H9 (cell line): ENCODE measurements around the gene FARP2. TPM values are rescaled to one million over a fixed set of nuclear protein-coding genes. Genes with fewer than 3 reads are reported as not detected.

Source experiments
- DNase-seq: peaks from one replicate; pipeline ENCODE4 v3.0.0-alpha.2; 2017
- H2AFZ ChIP-seq: one replicate; pipeline ENCODE4 v1.6.1; 2013; ENCODE audit warnings: mild to moderate bottlenecking, low read length, control low read depth, moderate library complexity
- H2AK5ac ChIP-seq: 2 replicates; pipeline ENCODE4 v1.6.1; 2013; ENCODE audit warnings: low read length, control low read depth, mixed read lengths; ENCODE audit not compliant: insufficient read length
- H2BK120ac ChIP-seq: one replicate; pipeline ENCODE4 v1.6.1; 2013; ENCODE audit warnings: low read depth, mild to moderate bottlenecking, low read length, control low read depth, inconsistent platforms; ENCODE audit not compliant: poor library complexity, severe bottlenecking
- H2BK12ac ChIP-seq: 2 replicates; pipeline ENCODE4 v1.6.1; 2013; ENCODE audit warnings: low read length, control low read depth, mixed read lengths, low read depth; ENCODE audit not compliant: insufficient read length
- H2BK15ac ChIP-seq: 2 replicates; pipeline ENCODE4 v1.6.1; 2013; ENCODE audit warnings: low read depth, low read length, control low read depth
- H2BK20ac ChIP-seq: one replicate; pipeline ENCODE4 v1.6.1; 2013; ENCODE audit warnings: low read depth, mild to moderate bottlenecking, low read length, control low read depth, inconsistent platforms; ENCODE audit not compliant: poor library complexity, severe bottlenecking
- H2BK5ac ChIP-seq: 2 replicates; pipeline ENCODE4 v1.6.1; 2013; ENCODE audit warnings: low read length, control low read depth, mixed read lengths; ENCODE audit not compliant: insufficient read length
- H3K14ac ChIP-seq: 2 replicates; pipeline ENCODE4 v1.6.1; 2013; ENCODE audit warnings: low read length, control low read depth; ENCODE audit not compliant: insufficient read depth
- H3K18ac ChIP-seq: 2 replicates; pipeline ENCODE4 v1.6.1; 2013; ENCODE audit warnings: low read depth, mild to moderate bottlenecking, mixed read lengths, low read length, control low read depth; ENCODE audit not compliant: insufficient read length
- H3K23ac ChIP-seq: 2 replicates; pipeline ENCODE4 v1.6.1; 2013; ENCODE audit warnings: low read length, control low read depth, mixed read lengths, low read depth; ENCODE audit not compliant: insufficient read length
- H3K23me2 ChIP-seq: 2 replicates; pipeline ENCODE4 v1.6.1; 2013; ENCODE audit warnings: low read depth, mild to moderate bottlenecking, mixed read lengths, low read length, control low read depth; ENCODE audit not compliant: insufficient read length, poor library complexity, severe bottlenecking
- H3K27ac ChIP-seq: 2 replicates; pipeline ENCODE4 v1.5.1; 2013; ENCODE audit warnings: low read length, control low read depth, mixed read lengths, low read depth; ENCODE audit not compliant: insufficient read length
- H3K27me3 ChIP-seq: 2 replicates; pipeline ENCODE4 v1.6.1; 2013; ENCODE audit warnings: low read length, control low read depth, inconsistent platforms; ENCODE audit not compliant: insufficient read depth
- H3K4ac ChIP-seq: 2 replicates; pipeline ENCODE4 v1.6.1; 2013; ENCODE audit warnings: low read depth, mild to moderate bottlenecking, control low read depth, inconsistent platforms, low read length, moderate library complexity
- H3K4me1 ChIP-seq: 2 replicates; pipeline ENCODE4 v1.6.1; 2013; ENCODE audit warnings: low read length, control low read depth, inconsistent platforms; ENCODE audit not compliant: insufficient read depth
- H3K4me2 ChIP-seq: 2 replicates; pipeline ENCODE4 v1.6.1; 2013; ENCODE audit warnings: low read length, control low read depth, mixed read lengths; ENCODE audit not compliant: insufficient read length, insufficient read depth
- H3K56ac ChIP-seq: 2 replicates; pipeline ENCODE4 v1.6.1; 2013; ENCODE audit warnings: low read depth, mild to moderate bottlenecking, mixed read lengths, low read length, control low read depth; ENCODE audit not compliant: insufficient read length
- H3K79me1 ChIP-seq: 2 replicates; pipeline ENCODE4 v1.6.1; 2013; ENCODE audit warnings: low read depth, mild to moderate bottlenecking, moderate library complexity, low read length, control low read depth, inconsistent platforms; ENCODE audit not compliant: insufficient read depth, poor library complexity, severe bottlenecking
- H3K79me2 ChIP-seq: 2 replicates; pipeline ENCODE4 v1.6.1; 2013; ENCODE audit warnings: low read length, control low read depth, inconsistent platforms; ENCODE audit not compliant: insufficient read depth
- H3K9ac ChIP-seq: 2 replicates; pipeline ENCODE4 v1.6.1; 2013; ENCODE audit warnings: low read length, control low read depth, mixed read lengths; ENCODE audit not compliant: insufficient read length; ENCODE audit errors: extremely low read depth
- H3K9me3 ChIP-seq: one replicate; pipeline ENCODE4 v1.6.1; 2013; ENCODE audit warnings: low read depth, low read length, inconsistent platforms; ENCODE audit not compliant: control insufficient read depth
- H3T11ph ChIP-seq: one replicate; pipeline ENCODE4 v1.6.1; 2013; ENCODE audit warnings: mild to moderate bottlenecking, low read length, control low read depth, inconsistent platforms
- H4K20me1 ChIP-seq: one replicate; pipeline ENCODE4 v1.6.1; 2013; ENCODE audit not compliant: control insufficient read depth, insufficient read length, insufficient read depth
- H4K5ac ChIP-seq: 2 replicates; pipeline ENCODE4 v1.6.1; 2013; ENCODE audit warnings: low read depth, mild to moderate bottlenecking, mixed read lengths, low read length, control low read depth; ENCODE audit not compliant: insufficient read length
- H4K8ac ChIP-seq: replicated peaks from 2 replicates; pipeline ENCODE4 v1.6.1; 2013; ENCODE audit warnings: low read length, control low read depth, mixed read lengths, low read depth; ENCODE audit not compliant: insufficient read length
- H4K91ac ChIP-seq: 2 replicates; pipeline ENCODE4 v1.6.1; 2013; ENCODE audit warnings: low read depth, mild to moderate bottlenecking, moderate library complexity, mixed read lengths, low read length, control low read depth; ENCODE audit not compliant: insufficient read length
- H3K27ac Mint-ChIP-seq, 3 experiments: 2 replicates in 2 of 3; 3 replicates in 1 of 3; pipeline ENCODE4 v1.8.0; 2020 to 2021; ENCODE audit warnings: mixed read lengths in 3 of 3, mild to moderate bottlenecking in 1 of 3, moderate library complexity in 1 of 3
- H3K27me3 Mint-ChIP-seq: 2 replicates; pipeline ENCODE4 v1.8.0; 2021; ENCODE audit warnings: low read depth, mild to moderate bottlenecking, moderate library complexity, mixed read lengths
- H3K36me3 Mint-ChIP-seq, 3 experiments: 2 replicates in 2 of 3; 3 replicates in 1 of 3; pipeline ENCODE4 v1.8.0; 2020 to 2021; ENCODE audit warnings: low read depth in 3 of 3, mixed read lengths in 3 of 3; ENCODE audit not compliant: insufficient read depth in 1 of 3
- H3K4me1 Mint-ChIP-seq, 2 experiments: 2 replicates each; pipeline ENCODE4 v1.8.0; 2020; ENCODE audit warnings: mixed read lengths in 2 of 2
- H3K4me3 Mint-ChIP-seq, 2 experiments: 2 replicates in 1 of 2; 3 replicates in 1 of 2; pipeline ENCODE4 v1.8.0; 2020 to 2021; ENCODE audit warnings: mild to moderate bottlenecking in 2 of 2, mixed read lengths in 2 of 2, moderate library complexity in 1 of 2
- H3K9me3 Mint-ChIP-seq, 2 experiments: 2 replicates in 1 of 2; 3 replicates in 1 of 2; pipeline ENCODE4 v1.8.0; 2020; ENCODE audit warnings: mild to moderate bottlenecking in 2 of 2, mixed read lengths in 2 of 2, moderate library complexity in 1 of 2
- WGBS: extraction: QIAGEN DNeasy Blood & Tissue Kit; methylation state at CpG from one replicate; pipeline ENCODE4 v1.1.7; 2013; ENCODE audit warnings: missing lambda C conversion rate, low lambda C conversion rate, mixed read lengths; ENCODE audit not compliant: insufficient read length; ENCODE audit errors: extremely low coverage; 5-methylcytosine and 5-hydroxymethylcytosine counted together
- total RNA-seq: library from RNA; stranded (reverse); gene quantifications from 2 replicates; pipeline ENCODE4 v1.2.1, GENCODE V29; 2021
- TF ChIP-seq, protein P1 (sequence below): fragments of 200-600 bp; sonication (generic); conservative IDR thresholded peaks from 3 replicates; pipeline ENCODE4 v1.8.0; 2021; ENCODE audit warnings: antibody characterized with exemption, mild to moderate bottlenecking

FARP2 gene
- total RNA-seq, 1 experiment from 2014 or later, result 33.9 TPM

DNA sequence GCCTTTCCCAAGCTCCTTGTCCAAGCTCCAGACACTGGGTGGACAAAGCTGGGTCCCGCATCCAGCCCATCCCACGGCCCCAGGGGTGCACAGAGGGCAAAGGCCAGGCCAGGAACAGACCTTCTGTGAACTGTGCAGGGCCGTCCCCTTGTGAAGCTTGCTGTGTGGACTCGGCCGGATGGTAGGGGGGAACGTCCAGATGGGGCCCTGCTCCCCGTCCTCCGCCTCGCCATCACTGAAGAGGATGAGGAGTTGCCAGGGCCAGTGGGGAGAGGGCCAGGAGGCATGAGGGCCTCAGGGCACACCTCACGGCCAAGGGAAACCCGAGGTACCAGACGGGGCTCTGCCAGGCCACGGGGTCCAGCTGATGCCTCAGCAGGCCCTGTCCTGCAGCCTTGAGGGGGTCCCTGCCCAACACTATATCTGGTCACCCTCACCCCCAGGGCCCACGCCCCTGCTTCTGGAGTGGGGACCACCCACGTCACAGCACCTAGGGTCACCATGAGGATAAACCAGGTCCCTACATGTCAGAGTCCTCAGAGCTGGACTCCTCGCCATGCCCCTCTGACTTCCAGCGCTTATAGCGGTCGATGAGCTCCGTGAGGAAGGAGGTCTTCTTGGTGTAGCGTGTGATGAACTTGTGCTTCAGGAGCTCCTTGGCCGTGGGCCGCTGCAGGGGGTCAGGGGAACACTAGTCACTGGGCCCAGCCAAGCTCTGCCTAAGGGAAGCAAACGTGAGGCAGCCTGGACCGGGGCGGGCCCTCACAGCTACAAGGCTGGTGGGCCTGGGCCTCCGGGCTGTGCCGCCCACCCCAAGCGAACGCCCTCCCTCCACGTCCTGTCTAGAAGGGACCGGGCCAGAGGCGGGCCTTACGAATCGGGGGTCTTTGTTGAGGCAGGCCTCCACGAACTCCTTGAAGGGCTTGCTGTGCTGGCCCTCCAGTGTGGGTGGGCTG, 142.3 kb downstream of the FARP2 start:
- no peaks in the 10 kb centered on the region for H3K27me3 Mint-ChIP-seq
- Histone ChIP-seq H3K14ac (no peak overlapping the region), H3K18ac (no peak overlapping the region), H3K79me1 (no peaks in the 10 kb centered on the region), H3K4ac (no peak overlapping the region), H3K23me2 (no peaks in the 10 kb centered on the region), H3K4me2 (no peak overlapping the region), H3K9me3 (no peaks in the 10 kb centered on the region), H3K4me1 (no peaks in the 10 kb centered on the region), H2AFZ (no peak overlapping the region), H3K9ac (no peak overlapping the region), H3K27ac (no peak overlapping the region), H2BK15ac (no peak overlapping the region), H2AK5ac (no peak overlapping the region), H2BK120ac (no peak overlapping the region), H3K56ac (no peak overlapping the region), H3T11ph (no peak overlapping the region), H4K20me1 (no peaks in the 10 kb centered on the region), H2BK20ac (no peak overlapping the region), H3K23ac (no peak overlapping the region), H3K79me2 (peaks cover 1% of the 10 kb centered on the region; the same call in 1 of the 2 replicates), H4K5ac (no peak overlapping the region), H2BK5ac (no peak overlapping the region), H4K8ac (no peak overlapping the region), H3K27me3 (no peaks in the 10 kb centered on the region), H2BK12ac (no peak overlapping the region), H4K91ac (no peak overlapping the region)
- H3K27ac Mint-ChIP-seq, result peak overlapping the region in 1 of 3 experiments; percentile 44; a peak in 1 of 7 replicates
- peaks cover 2 to 6% of the 10 kb centered on the region in 2 experiments; a peak in 2 of 4 replicates for H3K4me1 Mint-ChIP-seq
- no peaks in the 10 kb centered on the region for H3K9me3 Mint-ChIP-seq
- no peak overlapping the region for H3K4me3 Mint-ChIP-seq
- WGBS, result no CpG with 5 or more reads among the region's 36 CpGs
- DNase-seq, result no peak
- peaks cover 32 to 67% (median 67%) of the 10 kb centered on the region in 3 experiments for H3K36me3 Mint-ChIP-seq
- TF ChIP-seq, protein P1, sequence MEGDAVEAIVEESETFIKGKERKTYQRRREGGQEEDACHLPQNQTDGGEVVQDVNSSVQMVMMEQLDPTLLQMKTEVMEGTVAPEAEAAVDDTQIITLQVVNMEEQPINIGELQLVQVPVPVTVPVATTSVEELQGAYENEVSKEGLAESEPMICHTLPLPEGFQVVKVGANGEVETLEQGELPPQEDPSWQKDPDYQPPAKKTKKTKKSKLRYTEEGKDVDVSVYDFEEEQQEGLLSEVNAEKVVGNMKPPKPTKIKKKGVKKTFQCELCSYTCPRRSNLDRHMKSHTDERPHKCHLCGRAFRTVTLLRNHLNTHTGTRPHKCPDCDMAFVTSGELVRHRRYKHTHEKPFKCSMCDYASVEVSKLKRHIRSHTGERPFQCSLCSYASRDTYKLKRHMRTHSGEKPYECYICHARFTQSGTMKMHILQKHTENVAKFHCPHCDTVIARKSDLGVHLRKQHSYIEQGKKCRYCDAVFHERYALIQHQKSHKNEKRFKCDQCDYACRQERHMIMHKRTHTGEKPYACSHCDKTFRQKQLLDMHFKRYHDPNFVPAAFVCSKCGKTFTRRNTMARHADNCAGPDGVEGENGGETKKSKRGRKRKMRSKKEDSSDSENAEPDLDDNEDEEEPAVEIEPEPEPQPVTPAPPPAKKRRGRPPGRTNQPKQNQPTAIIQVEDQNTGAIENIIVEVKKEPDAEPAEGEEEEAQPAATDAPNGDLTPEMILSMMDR, result no peak
